Suppressor macrophage treated with lipopolysaccharide for 4 hours (primary cell): ENCODE measurements around the gene B4GALNT2.
A peak's percentile ranks its signal among the peaks of the same experiment; 100 is the strongest.
"Not testable (repeated sequence)": the region's sequence is repeated elsewhere in the genome, so short reads cannot be mapped to it uniquely, and the experiment has no call there.

Source experiments
- DNase-seq: peaks from one replicate; pipeline ENCODE4 v3.0.0-alpha.2; 2020

Gene B4GALNT2

DNA sequence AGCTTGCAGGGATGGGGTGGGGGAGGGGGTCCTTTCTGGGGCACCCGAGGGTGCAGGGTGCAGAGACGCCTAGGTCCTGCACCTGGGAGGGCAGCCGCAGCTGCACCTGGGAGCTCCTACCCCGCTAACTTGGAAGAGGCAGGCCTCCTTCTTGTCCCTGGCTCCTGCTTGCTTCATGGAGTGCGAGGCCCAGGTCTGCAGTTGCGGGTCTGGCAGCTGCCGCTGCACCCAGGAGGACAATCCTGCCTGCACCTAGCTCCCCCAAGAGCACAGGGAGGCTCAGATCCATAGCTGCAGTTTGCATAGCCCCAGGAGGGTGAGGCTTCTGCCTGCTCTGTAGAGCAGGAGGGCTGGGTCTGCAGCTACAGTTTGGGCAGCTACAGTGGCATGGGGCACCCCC, 51.2 kb downstream of the B4GALNT2 start:
- DNase-seq = no peak

DNA sequence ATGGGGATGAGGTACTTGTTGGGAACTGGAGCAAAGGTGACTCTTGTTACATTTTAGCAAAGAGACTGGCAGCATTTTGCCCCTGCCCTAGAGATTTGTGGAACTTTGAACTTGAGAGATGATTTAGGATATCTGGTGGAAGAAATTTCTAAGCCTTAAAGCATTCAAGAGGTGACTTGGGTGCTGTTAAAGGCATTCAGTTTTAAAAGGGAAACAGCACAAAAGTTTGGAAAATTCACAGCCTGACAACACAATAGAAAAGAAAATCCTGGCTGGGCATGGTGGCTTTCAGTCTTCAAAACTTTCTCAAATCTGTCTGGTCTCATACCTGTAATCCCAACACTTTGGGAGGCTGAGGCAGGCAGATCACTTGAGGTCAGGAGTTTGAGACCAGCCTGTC, 52.0 kb downstream of the B4GALNT2 start:
- DNase-seq = not testable (repeated sequence)

DNA sequence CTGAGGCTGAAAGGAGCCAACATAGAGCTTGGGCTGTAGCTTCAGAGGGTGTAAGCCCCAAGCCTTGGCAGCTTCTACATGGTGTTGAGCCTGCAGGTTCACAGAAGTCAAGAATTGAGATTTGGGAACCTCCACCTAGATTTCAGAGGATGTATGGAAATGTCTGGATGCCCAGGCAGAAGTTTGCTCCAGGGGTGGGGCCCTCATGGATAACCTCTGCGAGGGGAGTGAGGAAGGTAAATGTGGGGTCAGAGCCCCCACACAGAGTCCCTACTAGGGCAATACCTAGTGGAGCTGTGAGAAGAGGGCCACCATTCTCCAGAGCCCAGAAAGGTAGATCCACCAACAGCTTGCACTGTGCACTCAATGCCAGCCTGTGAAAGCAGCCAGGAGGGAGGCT, 52.8 kb downstream of the B4GALNT2 start:
- not testable (repeated sequence) for DNase-seq

DNA sequence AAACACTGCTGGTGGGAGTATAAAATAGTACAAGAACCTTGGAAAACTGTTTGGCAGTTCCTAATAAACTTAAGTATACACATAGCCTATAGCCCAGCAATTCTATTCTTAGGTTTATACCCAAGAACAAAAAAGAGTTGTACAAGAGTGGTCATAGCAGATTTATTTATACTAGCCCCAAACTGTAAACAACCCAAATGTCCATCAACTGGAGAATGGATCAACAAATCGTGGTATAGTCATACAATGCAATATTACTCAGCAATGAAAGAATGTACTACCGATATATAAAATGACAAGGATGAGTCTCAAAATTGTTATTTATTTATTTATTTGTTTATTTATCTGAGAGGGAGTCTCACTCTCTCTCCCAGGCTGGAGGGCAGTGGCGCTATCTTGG, 54.7 kb downstream of the B4GALNT2 start:
- DNase-seq = no peak

DNA sequence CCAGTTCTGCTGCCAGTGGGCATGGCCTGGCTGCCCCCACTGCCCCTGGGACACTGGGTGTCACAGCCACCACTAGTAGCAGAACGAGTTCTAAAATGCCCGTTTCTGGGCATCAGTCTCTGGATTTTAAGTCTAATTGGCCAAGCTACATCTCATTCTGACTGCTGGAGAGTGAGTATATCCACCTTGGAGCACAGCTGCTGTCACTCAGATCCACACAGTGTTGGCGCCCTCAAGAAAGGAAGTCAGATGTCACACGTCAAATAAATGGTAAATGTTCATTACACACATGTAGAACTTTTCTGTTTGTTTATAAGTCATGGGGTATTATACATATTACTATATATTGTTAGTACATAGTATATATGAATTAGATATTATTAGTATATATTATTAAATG, 58.4 kb downstream of the B4GALNT2 start:
- no peak for DNase-seq

DNA sequence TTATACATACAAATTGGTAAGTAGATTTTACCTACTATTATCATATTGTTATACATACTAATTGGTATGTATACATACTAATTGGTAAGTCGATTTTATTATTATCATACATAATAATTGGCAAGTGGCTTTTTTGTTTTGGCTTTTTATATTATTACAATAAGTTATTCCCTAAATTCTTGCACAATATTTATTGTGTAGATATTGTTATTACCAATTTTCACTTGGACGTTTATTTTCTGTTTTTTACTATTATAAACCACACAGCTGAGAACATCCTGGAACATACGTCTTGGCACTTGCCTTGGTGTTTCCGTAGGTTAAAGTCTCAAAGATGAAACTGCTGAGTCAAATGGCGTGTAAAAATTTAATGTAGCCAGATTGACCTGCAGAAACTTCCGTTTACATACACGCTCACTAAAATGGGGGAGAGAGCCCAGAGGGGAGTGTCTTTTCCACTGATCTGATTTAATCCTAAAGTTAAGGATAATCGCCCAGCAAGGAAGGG, 58.9 kb downstream of the B4GALNT2 start:
- DNase-seq = no peak

DNA sequence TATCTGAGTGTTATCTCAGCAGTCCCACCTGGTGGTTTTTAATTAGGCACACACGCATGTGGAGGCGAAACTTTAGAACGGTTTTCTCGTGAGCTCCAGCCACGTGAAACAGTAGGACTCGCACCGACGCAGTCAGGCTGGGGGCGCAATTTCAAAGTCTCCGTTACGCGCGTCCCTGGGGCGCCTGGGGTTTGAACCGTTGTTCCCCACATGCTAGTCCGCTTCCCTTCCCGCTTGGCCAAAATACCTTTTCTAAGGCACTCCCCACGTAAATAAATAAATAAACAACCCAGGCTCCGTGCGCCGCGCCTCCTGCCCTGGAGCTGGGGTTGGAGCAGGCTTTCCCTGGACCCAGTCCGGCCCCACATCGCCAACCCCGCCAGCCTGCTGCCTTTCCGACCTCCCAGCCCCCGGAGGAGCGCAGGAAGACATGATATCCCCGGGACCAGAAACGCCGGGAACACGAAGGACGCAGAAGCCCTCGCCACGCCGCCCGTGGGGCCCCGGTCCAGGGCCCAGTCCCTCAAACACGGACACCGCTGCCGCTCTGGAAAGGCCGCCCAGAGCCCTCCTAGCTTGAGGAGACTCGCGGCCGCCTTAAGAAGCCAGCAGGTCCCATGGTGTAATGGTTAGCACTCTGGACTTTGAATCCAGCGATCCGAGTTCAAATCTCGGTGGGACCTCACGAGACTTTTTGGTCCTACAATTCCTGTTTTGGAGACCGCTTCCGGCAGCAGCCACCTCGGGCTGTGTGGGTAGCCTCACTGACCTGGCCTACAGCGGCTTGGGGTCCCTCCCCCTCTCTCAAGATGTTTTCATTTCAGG, 59.6 kb downstream of the B4GALNT2 start:
- DNase-seq = peak; percentile 91

DNA sequence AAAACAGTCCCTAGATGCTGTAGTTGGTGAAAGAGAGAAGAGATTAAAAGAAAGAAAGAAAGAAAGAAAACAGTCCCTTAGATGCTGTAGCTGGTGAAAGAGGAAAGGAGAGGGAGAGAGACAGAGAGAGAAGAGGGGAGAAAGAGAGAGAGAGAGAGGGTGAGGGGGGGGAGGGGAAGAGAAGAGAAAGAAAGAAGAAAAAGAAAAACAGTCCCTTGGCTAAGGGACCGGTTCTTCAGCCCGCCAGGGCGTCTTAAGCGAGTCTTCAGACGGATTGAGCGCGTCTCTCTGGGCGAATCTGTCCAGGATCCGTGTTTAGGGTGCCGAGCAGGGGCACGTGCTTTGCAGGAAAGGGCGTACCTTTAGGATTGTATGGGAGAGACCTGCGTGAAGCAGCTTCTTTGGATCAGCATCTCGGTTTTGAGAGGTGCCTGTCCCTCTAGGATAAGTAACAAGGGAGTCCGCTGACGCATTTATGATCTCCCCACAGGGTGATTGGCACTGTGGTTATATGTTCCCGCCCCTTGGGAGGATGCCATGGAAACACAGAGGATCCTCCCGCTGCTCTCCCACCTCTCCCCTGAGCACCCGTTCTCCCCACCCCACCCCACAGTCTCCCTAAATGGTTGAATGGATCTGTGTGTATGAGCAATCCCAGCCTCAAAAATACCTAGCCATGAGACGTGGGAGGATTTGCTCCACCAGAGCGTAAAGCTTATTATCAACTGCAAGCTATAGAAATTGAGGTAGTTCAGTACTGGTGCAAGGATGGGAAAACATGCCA, 61.1 kb downstream of the B4GALNT2 start:
- peak; percentile 48 for DNase-seq

DNA sequence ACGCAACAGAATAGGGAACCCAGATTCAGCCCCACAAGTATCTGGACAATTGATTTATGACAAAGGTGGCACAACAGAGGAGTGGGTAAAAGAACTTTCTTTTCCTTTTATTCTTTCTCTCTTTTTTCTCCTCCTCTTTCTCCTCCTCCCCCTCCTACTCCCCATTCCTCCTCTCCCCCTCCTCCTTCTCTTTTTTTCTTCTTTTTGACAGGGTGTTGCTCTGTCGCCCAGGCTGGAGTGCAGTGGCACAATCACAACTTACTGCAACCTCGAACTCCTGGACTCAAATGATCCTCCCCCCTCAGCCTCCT, 61.7 kb downstream of the B4GALNT2 start:
- DNase-seq = no peak

DNA sequence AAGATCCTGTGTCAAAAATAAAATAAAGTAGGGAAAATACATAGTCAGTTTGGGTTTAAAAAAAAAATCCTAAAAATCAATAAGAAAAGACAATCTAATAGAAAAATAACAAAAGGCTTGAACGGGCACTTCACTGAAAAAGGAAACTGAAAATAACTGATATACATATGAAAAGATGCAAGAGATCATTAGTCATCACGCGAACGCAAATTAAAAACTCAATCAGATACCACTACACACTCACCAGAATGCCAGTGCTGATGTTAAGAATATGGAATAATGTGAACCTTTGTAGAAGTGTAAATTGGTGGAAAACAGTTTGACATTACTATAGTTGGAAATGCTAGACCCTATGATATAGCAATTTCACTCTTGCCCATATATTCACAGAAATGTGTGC, 63.2 kb downstream of the B4GALNT2 start:
- peak; percentile 52 for DNase-seq

DNA sequence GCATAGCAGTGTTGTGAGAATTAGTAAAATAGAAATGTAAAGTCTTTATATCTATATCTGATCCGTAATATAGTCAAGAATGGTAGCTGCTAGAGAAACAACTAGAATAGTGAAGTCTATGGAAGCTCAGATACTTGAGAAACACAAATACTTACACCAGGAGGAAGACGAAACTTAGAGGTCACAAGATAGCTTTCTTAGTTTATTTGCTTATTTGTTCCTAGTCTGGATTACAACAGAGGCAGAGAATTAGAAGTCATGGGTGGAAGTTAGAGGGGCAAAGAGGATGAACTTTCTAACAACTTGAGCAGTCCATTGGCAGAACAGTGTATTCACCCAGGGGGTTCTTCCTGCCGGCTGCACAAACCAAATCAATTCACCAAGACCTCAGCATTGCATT, 64.0 kb downstream of the B4GALNT2 start:
- DNase-seq = no peak

DNA sequence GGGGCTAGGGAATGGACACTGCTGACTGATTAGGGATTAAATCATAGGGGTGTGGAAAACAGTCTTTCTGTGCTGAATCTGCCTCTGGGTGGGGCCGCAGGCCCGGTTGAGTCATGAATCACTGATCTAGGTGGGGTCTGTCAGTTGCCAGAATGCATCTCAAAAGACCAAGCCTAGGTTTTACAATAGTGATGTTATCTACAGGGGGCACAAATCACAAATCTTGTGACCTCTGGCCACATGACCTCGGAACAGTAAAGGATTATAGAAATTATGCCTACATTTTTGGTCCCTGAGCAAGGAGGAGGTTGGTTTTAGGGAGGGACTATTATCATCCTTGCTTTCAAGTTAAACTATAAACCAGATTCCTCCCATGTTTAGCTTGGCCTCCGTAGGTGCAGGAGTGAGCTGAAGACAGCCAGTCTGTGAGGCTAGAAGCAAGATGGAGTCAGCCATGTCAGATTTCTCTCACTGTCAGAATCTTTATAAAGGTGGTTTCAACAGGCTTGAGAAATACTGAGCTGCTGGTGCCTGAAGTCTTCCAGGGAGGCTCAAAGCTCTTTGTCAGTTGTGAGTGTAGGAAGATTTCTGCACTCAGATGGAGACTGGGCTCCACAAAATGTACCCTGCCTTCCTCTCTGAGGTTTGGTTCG, 64.9 kb downstream of the B4GALNT2 start:
- DNase-seq = no peak

DNA sequence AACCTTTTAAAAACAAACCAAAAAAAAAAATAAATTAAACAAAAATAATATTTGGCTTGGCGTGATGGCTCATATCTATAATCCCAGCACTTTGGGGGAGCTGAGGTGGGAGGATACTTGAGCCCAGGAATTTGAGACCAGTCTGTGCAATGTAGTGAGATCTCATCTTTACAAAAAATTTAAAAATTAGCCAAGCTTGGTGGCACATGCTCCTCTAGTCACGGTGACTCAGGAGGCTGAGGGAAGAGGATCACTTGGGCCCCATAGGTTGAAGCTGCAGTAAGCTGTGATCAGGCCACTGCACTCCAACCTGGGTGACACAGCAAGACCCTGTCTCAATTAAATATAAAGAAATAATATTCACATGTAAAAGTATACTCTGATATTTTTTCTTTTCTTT, 65.6 kb downstream of the B4GALNT2 start:
- peak; percentile 40 for DNase-seq

DNA sequence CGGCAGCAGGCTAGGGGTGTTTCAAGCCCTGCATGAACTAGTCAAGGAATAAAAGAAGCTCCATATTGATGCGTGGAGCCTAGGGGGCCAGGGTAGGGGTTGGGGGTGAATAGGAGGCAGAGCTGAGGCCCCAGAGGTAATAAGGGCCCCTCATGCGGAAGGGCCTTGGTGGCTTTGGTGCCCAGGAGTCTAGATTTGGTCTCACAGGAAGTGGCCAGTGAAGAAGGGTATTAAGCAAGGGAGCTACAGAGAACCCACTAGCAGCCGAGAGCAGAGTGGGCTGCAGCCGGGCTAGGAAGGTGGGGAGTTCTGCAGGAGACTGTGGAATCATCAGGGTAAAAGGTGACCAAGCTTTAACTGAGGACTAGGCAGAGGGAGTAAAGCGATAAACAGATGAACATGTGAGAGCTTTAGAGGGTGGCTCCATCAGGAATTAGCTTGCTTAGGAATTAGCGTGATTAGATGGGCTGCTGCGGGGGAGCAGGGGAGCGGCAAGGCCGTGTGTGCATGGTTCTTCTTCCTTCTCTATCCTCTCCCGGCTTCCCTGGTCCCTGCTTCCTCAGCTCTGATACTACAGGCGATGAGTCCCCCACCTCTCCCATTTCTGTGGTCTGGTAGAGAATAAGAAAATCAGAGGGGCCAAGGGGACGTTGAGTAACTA, 68.0 kb downstream of the B4GALNT2 start:
- no peak for DNase-seq

DNA sequence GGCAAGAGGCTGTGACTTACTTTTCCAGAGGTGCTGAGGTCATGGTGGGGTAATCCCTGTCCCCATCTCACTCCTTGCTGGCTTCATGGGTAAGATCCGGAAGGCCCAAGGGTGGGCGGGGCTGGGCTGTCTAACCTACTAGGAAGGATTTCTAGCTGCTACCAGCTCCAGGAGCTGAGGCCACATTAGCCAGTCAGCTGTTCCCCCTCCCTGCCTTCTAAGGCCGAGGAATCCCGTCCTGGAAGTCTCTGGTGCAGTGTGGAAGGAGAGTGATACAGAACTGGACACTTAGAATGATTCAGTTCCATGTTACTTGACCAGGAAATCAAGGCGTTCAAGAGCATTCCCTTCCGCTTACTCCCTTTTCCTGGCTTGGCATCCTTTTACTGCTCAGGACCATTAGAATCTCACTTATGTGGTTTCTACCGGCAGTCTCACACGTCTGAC, 68.9 kb downstream of the B4GALNT2 start:
- no peak for DNase-seq

DNA sequence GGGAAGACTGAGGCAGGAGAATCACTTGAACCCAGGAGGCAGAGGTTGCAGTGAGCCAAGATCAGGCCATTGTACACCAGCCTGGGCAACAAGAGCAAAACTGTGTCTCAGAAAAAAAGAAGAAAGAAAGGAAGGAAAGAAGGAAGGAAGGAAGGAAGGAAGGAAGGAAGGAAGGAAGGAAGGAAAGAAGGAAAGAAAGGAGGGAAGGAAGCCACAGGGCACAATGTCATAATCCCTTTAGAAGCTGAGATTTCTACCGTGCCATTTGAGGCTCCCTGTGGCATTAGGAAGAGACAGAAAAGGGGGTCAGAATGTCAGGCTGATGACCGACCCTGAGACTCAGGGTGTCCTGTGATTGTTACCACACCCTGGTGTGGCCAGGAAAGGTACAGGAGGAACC, 71.2 kb downstream of the B4GALNT2 start:
- DNase-seq = no peak

DNA sequence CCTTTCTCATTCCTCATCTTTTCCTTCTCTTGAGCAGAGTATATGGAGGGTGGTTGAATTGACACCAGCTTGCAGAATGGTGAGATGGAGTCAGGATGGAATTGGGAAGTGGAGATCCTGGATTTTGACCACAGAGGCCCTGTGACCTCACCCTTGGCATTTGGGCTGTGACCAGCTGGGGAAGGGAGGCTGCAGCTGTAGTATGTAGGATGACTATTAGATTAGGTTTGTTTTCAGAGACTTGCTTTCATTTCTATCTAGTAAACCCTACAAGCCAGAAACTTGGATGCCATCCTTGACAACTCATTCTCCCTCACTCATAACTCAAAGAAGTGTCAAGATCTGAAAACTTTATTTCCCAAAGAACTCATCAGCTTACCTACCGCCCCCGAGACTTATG, 71.9 kb downstream of the B4GALNT2 start:
- DNase-seq = peak; percentile 56

DNA sequence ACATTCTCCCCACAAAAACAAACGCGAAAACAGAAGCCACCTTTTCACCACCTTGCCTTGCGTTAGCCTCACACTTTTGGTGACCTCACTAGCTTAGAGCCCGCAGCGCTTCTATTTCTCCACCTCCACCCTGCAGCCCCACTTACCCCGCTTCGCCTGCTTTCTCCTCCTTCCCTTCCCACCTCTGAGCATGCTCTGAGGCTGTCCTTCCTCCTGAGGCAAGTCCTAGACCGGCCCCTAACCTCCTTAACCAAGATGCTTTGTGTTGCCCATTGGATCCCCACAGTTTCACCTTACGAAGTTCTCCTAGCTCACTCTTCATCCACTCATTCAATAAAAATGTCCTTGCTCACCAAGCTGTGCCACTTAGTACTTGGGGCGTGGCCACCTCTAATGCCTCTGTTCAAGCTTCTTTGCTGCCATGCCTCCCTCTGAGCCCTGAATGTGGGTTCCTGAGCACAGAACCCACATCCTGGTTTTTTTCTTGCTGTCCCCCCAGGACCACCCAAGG, 76.5 kb downstream of the B4GALNT2 start:
- no peak for DNase-seq

DNA sequence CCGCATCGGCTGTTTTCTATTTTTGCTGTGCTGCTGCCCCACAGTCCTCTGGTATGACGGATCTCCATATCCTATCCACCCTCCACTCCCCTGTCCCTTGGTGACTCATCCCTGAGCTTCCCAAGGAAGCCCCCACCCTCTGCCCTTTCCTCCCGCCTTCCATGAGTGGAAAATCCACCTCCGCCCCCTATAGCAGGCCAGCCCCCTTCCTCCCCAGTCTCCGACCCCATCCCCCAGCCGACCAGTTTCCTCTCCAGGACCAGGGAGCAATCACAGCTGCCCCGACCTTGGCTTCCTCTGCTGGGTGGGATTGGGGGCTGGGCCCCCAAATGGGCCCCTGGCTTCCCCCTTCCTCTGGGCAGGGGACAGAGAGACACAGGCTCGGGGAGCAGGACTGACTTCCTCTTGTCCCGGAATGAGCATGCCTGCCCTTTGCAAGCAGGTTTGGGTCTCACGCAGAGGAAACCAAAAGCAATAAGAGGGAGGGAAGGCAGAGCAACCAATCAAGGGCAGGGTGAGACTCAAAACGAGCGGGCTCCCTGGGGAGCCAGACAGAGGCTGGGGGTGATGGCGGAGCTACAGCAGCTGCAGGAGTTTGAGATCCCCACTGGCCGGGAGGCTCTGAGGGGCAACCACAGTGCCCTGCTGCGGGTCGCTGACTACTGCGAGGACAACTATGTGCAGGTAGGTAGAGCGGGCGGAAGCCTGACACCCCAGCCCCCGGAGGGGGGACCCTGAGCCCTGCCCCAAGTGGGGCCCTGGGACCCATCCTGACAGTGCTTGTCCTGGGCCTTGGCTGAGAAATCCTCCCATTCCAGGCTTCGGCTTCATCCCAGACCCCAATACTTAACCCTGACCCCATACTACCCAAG, 77.8 kb downstream of the B4GALNT2 start, which contains the start of the genes ABI3 and GNGT2:
ABI3 (plus strand) TSS at position 550 of the 872 bp plus-strand sequence; CDS start at position 568, 18 bp downstream.
GNGT2 (minus strand) TSS at position 417 of the 872 bp plus-strand sequence. CDS start 3,152 bp downstream, outside the sequence.
- DNase-seq = peak; percentile 81

DNA sequence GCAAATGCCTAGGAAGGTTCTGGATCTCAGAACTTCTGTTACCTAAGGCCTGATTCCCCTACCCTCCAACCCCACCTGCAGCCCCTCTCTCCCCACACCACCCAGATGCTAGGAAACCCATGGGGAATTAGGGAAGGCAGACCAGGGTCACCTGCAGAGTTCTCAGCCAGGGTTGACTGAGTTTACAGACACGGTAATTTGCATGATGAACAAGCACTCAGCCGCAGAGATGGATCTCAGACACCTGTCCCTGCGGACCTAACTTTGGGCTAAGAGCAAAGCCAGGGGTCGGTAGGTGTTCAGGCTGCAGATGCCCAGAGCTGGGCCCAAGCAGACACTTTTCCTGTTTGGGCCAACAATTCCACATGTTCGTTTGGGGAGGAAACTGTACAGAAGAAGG, 80.8 kb downstream of the B4GALNT2 start:
- DNase-seq = no peak

DNA sequence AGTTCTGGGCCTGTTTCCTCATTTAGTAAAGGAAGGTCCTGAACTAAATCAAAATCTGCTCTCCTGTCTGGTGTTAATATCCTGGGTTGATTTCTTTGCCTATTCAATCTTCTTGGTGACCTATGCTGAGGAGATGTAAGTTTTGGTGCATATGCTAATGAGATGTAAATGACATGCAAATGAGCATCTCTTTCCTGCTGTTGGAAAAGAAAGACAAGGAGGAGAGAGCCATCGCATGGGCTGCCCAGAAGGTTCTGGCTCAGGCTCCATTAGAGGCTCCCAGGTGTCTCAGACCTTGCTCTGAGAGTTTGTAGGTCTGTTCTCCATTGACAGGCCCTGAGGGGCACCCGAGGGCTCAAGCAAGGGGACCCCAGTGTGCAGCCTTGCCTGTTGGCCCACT, 81.3 kb downstream of the B4GALNT2 start:
- no peak for DNase-seq
